ENCODE results near the gene C4BPA. TPM values are rescaled to one million over a fixed set of nuclear protein-coding genes. Genes with fewer than 3 reads are reported as not detected.

The C4BPA gene
- total and polyA plus RNA-seq, 9 of the 15 experiments (the other 6 are each of a cell fraction or from before 2014, with no cell fraction given): 0.04 to 0.22 (median 0.11) TPM; not detected in 3

DNA sequence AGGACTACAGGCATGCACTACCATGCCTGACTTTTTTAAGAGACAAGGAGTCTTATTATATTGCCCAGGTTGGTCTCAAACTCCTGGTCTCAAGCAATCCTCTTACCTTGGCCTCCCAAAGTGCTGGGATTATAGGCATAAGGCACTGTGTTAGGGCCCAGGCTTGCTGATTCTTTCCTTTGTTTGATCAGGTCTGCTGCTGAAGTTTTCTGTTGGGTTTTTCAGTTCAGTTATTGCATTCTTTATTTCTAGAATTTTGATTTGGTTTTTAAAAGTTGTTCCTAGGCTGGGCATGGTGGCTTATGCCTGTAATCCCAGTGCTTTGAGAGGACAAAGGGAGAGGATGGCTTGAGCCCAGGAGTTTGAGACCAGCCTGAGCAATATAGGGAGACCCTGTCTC, 47.9 kb downstream of the C4BPA start (continued):
- TF ChIP-seq CBX3 (IDR thresholded peaks at IDR 0.05; ENCODE audit: borderline replicate concordance in 1 of 2, low read length in 2 of 2): peak in 1 of 2 experiments; percentile 94; a peak in 2 of 3 replicates
- TF ChIP-seq ZNF668 (CRISPR knock-in tag; IDR thresholded peaks at IDR 0.05): no peak
- TF ChIP-seq NCOA4 (IDR thresholded peaks at IDR 0.05; ENCODE audit: partially characterized antibody): no peak
- TF ChIP-seq PTTG1 (tag; IDR thresholded peaks at IDR 0.05; ENCODE audit: low read depth): no peak
- TF ChIP-seq CBX5 (IDR thresholded peaks at IDR 0.05; ENCODE audit: borderline replicate concordance, low read depth): peak; percentile 83; the same call in 1 of the 2 replicates

DNA sequence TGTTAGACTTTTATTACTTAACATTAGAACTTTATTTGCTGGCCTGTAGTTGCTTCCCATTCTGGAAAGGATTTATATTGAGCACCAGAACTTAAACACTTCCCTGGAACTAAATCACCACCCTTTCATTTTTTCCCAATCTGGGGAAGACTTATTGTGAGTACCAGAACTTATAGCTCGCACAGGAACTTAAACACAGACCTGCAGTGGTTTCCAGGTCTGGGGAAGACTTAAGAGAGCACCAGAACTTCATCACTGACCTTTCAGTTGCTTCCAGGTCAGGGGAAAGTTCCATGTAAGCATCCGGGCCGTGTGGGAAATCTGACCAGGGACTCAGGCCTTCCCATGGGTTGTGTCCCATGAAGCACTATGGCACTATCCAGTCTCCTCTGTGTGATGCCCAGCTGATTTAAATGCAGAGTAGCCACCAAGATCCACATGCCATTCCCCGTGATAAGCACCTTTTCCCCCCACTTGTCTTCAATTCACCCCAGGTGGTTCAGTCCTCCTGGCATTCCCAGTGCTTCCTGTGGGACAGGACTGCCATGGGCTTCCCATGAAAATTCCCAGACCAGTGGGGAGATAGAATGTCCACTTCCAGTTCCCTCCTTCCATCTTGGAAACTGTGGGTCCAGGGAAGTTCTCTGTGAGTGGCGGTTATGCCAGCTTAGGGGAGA, 48.9 kb downstream of the C4BPA start:
- Histone ChIP-seq H3K27ac (ENCODE audit: extremely low read depth, low read depth, low read length) (no peak overlapping the region), H3K36me3 (ENCODE audit: control insufficient read depth, insufficient read depth, low read length) (no peaks in the 10 kb centered on the region), H3K4me1 (replicated peaks in 1 of 2; ENCODE audit: control insufficient read depth in 2 of 2, insufficient read depth in 2 of 2, low read length in 2 of 2) (no peaks in the 10 kb centered on the region), H3K9me3 (replicated peaks; ENCODE audit: control insufficient read depth, insufficient read depth, low read depth, low read length) (peaks cover 5% of the 10 kb centered on the region; the same call in 1 of the 2 replicates), H3K9me1 (ENCODE audit: control insufficient read depth, insufficient read depth, low read length) (no peaks in the 10 kb centered on the region), H3K79me2 (ENCODE audit: control insufficient read depth, insufficient read depth, low read length) (no peaks in the 10 kb centered on the region), H4K20me1 (replicated peaks; ENCODE audit: control insufficient read depth, insufficient read depth, low read length) (no peaks in the 10 kb centered on the region), H3K9ac (ENCODE audit: insufficient read depth in 1 of 2, low read depth in 2 of 2, low read length in 2 of 2) (no peak overlapping the region), H3K4me2 (ENCODE audit: insufficient read depth, low read length) (no peak overlapping the region), H2AFZ (ENCODE audit: low read depth, low read length) (0 out of 2 replicates have a peak overlapping the region, but pooled peaks have one; percentile 11), H3K27me3 (ENCODE audit: control insufficient read depth in 2 of 2, insufficient read depth in 2 of 2, low read length in 2 of 2) (no peaks in the 10 kb centered on the region), H3K4me3 (no peak overlapping the region)
- ChIA-PET CTCF (ENCODE audit: low intra/inter-chr PET ratio) (no interaction called here), POLR2A (no interaction called here)
- FAIRE-seq: no peak
- no TSS peak for BruUV-seq (replicated peaks)
- intact Hi-C loops (cut with micrococcal nuclease) (no loop called here), in situ Hi-C loops (cut with MboI) (no loop called here)
- DNase-seq (ENCODE audit: extremely low read depth in 1 of 4, low spot score in 3 of 4): peak in 1 of 4 experiments; percentile 20
- 35% methylated on average over 5 of the region's 5 CpGs for WGBS (ENCODE audit: insufficient coverage, low coverage, missing lambda C conversion rate)
- no peak for ATAC-seq
- peak; percentile 73 for TF ChIP-seq GABPB1 (CRISPR knock-in tag; IDR thresholded peaks at IDR 0.05)
- no peak for TF ChIP-seq CCNT2 (IDR thresholded peaks at IDR 0.05; ENCODE audit: borderline replicate concordance, extremely low read depth, insufficient read length, low read depth, low read length)
- TF ChIP-seq, protein P1, sequence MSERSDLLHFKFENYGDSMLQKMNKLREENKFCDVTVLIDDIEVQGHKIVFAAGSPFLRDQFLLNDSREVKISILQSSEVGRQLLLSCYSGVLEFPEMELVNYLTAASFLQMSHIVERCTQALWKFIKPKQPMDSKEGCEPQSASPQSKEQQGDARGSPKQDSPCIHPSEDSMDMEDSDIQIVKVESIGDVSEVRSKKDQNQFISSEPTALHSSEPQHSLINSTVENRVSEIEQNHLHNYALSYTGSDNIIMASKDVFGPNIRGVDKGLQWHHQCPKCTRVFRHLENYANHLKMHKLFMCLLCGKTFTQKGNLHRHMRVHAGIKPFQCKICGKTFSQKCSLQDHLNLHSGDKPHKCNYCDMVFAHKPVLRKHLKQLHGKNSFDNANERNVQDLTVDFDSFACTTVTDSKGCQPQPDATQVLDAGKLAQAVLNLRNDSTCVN (CRISPR knock-in tag; IDR thresholded peaks at IDR 0.05): no peak
- no peak for TF ChIP-seq ZNF274 (IDR thresholded peaks at IDR 0.05; ENCODE audit: borderline replicate concordance, low read depth, low read length)
- no peak for TF ChIP-seq MYNN (IDR thresholded peaks at IDR 0.05)
- no peak for TF ChIP-seq MYNN (CRISPR knock-in tag; IDR thresholded peaks at IDR 0.05)
- TF ChIP-seq NR2C1 (IDR thresholded peaks at IDR 0.05): peak; percentile 92
- TF ChIP-seq NR2C1 (tag; IDR thresholded peaks at IDR 0.05): peak; percentile 93
- TF ChIP-seq EHMT2 (IDR thresholded peaks at IDR 0.05): 0 out of 2 replicates have a peak, but pooled peaks have one; percentile 14
- no peak for TF ChIP-seq PPARD (CRISPR knock-in tag; IDR thresholded peaks at IDR 0.05)
- TF ChIP-seq NR4A1 (CRISPR knock-in tag; IDR thresholded peaks at IDR 0.05): no peak
- no peak for TF ChIP-seq NR4A1 (tag; IDR thresholded peaks at IDR 0.05)
- TF ChIP-seq, protein P2, sequence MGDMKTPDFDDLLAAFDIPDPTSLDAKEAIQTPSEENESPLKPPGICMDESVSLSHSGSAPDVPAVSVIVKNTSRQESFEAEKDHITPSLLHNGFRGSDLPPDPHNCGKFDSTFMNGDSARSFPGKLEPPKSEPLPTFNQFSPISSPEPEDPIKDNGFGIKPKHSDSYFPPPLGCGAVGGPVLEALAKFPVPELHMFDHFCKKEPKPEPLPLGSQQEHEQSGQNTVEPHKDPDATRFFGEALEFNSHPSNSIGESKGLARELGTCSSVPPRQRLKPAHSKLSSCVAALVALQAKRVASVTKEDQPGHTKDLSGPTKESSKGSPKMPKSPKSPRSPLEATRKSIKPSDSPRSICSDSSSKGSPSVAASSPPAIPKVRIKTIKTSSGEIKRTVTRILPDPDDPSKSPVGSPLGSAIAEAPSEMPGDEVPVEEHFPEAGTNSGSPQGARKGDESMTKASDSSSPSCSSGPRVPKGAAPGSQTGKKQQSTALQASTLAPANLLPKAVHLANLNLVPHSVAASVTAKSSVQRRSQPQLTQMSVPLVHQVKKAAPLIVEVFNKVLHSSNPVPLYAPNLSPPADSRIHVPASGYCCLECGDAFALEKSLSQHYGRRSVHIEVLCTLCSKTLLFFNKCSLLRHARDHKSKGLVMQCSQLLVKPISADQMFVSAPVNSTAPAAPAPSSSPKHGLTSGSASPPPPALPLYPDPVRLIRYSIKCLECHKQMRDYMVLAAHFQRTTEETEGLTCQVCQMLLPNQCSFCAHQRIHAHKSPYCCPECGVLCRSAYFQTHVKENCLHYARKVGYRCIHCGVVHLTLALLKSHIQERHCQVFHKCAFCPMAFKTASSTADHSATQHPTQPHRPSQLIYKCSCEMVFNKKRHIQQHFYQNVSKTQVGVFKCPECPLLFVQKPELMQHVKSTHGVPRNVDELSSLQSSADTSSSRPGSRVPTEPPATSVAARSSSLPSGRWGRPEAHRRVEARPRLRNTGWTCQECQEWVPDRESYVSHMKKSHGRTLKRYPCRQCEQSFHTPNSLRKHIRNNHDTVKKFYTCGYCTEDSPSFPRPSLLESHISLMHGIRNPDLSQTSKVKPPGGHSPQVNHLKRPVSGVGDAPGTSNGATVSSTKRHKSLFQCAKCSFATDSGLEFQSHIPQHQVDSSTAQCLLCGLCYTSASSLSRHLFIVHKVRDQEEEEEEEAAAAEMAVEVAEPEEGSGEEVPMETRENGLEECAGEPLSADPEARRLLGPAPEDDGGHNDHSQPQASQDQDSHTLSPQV (IDR thresholded peaks at IDR 0.05): no peak

All from K562 (cell line).